Measurements from ENCODE around the gene ISOC1. TPM values are rescaled to one million over a fixed set of nuclear protein-coding genes. Genes with fewer than 3 reads are reported as not detected.
A peak's percentile ranks its signal among the peaks of the same experiment; 100 is the strongest.

ISOC1 gene
- total and polyA plus RNA-seq, 2 experiments from 2014 or later = 33.7 to 34.2 TPM

DNA sequence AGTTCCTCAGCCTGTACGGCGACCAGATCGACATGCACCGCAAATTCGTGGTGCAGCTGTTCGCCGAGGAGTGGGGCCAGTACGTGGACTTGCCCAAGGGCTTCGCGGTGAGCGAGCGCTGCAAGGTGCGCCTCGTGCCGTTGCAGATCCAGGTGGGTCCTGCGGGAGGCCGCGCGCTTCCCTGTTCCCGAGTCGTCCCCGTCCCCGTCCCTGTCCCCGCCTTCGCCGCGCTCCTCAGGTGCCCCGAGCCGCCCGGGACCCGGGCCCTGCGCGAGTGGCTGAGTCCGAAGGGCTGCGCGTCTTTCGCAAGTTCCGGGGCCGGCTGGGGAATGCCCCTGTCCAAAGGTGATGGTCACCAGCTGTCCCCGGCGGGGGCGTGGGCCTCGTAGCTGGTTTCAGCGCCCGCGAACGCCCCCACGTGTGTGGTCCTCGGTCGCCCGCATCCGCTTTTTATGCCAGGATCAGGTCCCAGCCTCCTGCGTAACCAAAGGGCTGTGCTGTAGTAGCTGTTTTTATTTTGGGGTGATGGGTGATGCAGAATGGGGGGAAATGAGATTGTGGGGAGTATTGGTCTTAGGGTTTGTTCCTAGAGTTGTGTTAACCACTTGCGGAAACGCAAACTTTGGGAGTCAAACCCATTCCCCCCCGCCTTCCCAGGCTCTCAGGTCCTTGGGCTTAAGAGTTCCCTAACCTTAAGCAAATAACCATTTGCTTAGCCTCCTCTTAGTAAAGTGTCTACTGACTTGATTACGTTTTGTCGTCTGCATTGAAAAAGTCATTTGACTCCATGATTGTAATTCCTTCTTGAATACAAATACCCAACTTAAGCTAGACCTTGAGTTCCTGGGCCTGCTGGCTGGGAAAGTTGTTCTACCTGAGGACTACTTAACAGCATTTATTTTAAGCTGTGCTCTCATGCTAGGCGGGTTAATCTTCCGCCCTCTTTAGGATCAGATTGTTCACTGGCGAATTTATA is 663 bp downstream of the ISOC1 start:
- no peaks in the 10 kb centered on the region for H3F3A ChIP-seq (replicated peaks; ENCODE audit: low read depth)
- DNase-seq (ENCODE audit: low spot score) (peak; percentile 57), ATAC-seq (peak; percentile 53)
- no peaks in the 10 kb centered on the region for H3K36me3 Mint-ChIP-seq (ENCODE audit: low read depth)
- H3K4me3 Mint-ChIP-seq = peak overlapping the region; percentile 87
- no peak overlapping the region for H3K27ac ChIP-seq (ENCODE audit: low read depth)
- peaks cover 9% of the 10 kb centered on the region for H3K27me3 Mint-ChIP-seq (ENCODE audit: insufficient read depth, low read depth, poor library complexity)
- peak overlapping the region; percentile 88 for H3K4me3 ChIP-seq
- H4K20me1 ChIP-seq (replicated peaks; ENCODE audit: insufficient read depth) = peaks cover 28% of the 10 kb centered on the region
- peaks cover 22% of the 10 kb centered on the region for H3K79me2 ChIP-seq (replicated peaks; ENCODE audit: insufficient read depth)
- no peak overlapping the region for H3K27ac Mint-ChIP-seq
- 0 out of 2 replicates have a peak, but pooled peaks have one; percentile 22 for TF ChIP-seq NANOG (IDR thresholded peaks at IDR 0.05; ENCODE audit: borderline replicate concordance)
- TF ChIP-seq, protein P1, sequence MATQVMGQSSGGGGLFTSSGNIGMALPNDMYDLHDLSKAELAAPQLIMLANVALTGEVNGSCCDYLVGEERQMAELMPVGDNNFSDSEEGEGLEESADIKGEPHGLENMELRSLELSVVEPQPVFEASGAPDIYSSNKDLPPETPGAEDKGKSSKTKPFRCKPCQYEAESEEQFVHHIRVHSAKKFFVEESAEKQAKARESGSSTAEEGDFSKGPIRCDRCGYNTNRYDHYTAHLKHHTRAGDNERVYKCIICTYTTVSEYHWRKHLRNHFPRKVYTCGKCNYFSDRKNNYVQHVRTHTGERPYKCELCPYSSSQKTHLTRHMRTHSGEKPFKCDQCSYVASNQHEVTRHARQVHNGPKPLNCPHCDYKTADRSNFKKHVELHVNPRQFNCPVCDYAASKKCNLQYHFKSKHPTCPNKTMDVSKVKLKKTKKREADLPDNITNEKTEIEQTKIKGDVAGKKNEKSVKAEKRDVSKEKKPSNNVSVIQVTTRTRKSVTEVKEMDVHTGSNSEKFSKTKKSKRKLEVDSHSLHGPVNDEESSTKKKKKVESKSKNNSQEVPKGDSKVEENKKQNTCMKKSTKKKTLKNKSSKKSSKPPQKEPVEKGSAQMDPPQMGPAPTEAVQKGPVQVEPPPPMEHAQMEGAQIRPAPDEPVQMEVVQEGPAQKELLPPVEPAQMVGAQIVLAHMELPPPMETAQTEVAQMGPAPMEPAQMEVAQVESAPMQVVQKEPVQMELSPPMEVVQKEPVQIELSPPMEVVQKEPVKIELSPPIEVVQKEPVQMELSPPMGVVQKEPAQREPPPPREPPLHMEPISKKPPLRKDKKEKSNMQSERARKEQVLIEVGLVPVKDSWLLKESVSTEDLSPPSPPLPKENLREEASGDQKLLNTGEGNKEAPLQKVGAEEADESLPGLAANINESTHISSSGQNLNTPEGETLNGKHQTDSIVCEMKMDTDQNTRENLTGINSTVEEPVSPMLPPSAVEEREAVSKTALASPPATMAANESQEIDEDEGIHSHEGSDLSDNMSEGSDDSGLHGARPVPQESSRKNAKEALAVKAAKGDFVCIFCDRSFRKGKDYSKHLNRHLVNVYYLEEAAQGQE (IDR thresholded peaks at IDR 0.05; ENCODE audit: unreplicated experiment) = no peak
- H2AFZ ChIP-seq = peak overlapping the region; percentile 97
- H3K9me3 Mint-ChIP-seq = no peaks in the 10 kb centered on the region
- H3K9me2 ChIP-seq (ENCODE audit: insufficient read depth) = no peaks in the 10 kb centered on the region
- H3K4me1 ChIP-seq (ENCODE audit: insufficient read depth) = peaks cover 22% of the 10 kb centered on the region
- H3K27me3 ChIP-seq (ENCODE audit: insufficient read depth) = peaks cover 43% of the 10 kb centered on the region
- peaks cover 29% of the 10 kb centered on the region for H3K4me1 Mint-ChIP-seq
- H3K36me3 ChIP-seq (ENCODE audit: insufficient read depth) = no peaks in the 10 kb centered on the region
- peak overlapping the region; percentile 74 for H3K4me2 ChIP-seq

DNA sequence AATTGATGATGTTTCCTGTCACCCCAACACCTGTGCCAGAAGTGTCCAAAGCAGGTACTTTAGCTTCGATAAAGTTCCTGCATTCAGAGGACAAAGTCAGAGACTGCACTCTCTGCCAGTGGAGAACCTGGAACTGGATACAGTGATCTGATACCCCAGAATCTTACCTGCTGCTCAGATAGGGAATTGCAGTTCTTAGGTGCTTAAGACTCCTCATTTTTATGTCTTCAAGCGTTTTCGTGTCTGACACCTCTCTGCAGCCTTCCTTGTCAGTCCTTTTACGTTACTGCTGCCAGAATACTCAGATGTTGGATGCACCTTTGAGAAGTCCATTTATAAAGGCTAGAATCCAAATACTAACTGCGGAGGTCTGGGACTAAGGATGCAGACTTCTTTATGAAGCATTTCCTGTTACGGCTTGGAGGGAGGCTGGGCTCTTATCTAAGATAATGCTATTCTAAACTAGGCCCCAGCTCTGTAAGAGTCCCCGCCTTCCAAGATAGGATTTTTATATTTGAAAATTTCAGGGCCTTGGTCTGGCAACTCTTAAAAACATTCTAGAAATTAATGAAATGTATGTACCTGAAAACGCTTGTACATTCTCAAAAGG is 1.9 kb downstream of the ISOC1 start:
- H3K36me3 Mint-ChIP-seq (ENCODE audit: low read depth) = no peaks in the 10 kb centered on the region
- DNase-seq (ENCODE audit: low spot score) (peak; percentile 56), ATAC-seq (0 out of 3 replicates have a peak, but pooled peaks have one; percentile 2)
- peak overlapping the region; percentile 88; the same call in 1 of the 2 replicates for H3K4me3 ChIP-seq
- peaks cover 22% of the 10 kb centered on the region for H3K4me1 ChIP-seq (ENCODE audit: insufficient read depth)
- H3K9me3 Mint-ChIP-seq = no peaks in the 10 kb centered on the region
- peaks cover 28% of the 10 kb centered on the region for H4K20me1 ChIP-seq (replicated peaks; ENCODE audit: insufficient read depth)
- H3K27ac ChIP-seq (ENCODE audit: low read depth) = no peak overlapping the region
- H3K79me2 ChIP-seq (replicated peaks; ENCODE audit: insufficient read depth) = peaks cover 28% of the 10 kb centered on the region
- peak overlapping the region; percentile 63; the same call in 2 of the 3 replicates for H3K4me3 Mint-ChIP-seq
- H3K27me3 ChIP-seq (ENCODE audit: insufficient read depth) = peaks cover 43% of the 10 kb centered on the region
- H3K36me3 ChIP-seq (ENCODE audit: insufficient read depth) = no peaks in the 10 kb centered on the region
- no peaks in the 10 kb centered on the region for H3K9me2 ChIP-seq (ENCODE audit: insufficient read depth)
- no peak overlapping the region for H2AFZ ChIP-seq
- H3K27ac Mint-ChIP-seq = no peak overlapping the region
- H3F3A ChIP-seq (replicated peaks; ENCODE audit: low read depth) = no peaks in the 10 kb centered on the region
- H3K27me3 Mint-ChIP-seq (ENCODE audit: insufficient read depth, low read depth, poor library complexity) = peaks cover 9% of the 10 kb centered on the region
- H3K4me1 Mint-ChIP-seq = peaks cover 29% of the 10 kb centered on the region
- peak overlapping the region; percentile 74 for H3K4me2 ChIP-seq
- TF ChIP-seq EZH2 (IDR thresholded peaks at IDR 0.05; ENCODE audit: low read depth, unreplicated experiment) = no peak
- no peak for TF ChIP-seq CTCF (conservative IDR thresholded peaks at IDR 0.05; ENCODE audit: low read depth in 2 of 2)
- no peak for TF ChIP-seq EZH2phosphoT487 (IDR thresholded peaks at IDR 0.05; ENCODE audit: unreplicated experiment)
- no peak for TF ChIP-seq ZNF462 (CRISPR knock-in tag; IDR thresholded peaks at IDR 0.05)

All from GM23338 (cell line).